Measurements from ENCODE around the gene SLC19A2. TPM values are rescaled to one million over a fixed set of nuclear protein-coding genes. Genes with fewer than 3 reads are reported as not detected.

SLC19A2 gene
- polyA plus RNA-seq, 1 donor from 2014 or later, result 45.8 TPM

DNA sequence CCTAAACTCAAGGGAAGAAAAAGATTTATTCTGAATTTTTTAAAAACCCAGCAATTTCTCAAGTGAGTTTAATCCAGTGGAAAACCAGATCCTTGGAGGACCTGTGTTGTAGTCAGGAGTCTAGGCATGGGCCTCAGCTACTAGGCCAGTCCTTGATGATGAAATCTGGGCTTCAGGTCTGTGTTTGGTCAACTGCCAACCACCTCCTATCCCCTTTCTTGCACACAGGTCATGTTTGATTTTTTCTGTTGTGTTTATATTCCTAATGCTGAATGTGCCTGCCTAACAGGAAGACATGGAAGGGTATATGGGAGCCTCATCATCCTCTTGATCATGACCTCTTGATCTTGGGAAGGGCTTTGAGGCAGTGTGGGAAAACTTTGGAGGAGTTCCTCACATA is 38.2 kb upstream of the SLC19A2 start:
- Histone ChIP-seq H3K9me3 (ENCODE audit: low read length) (no peaks in the 10 kb centered on the region), H3K79me2 (replicated peaks; ENCODE audit: insufficient read depth, low read length) (no peaks in the 10 kb centered on the region), H3K27me3 (ENCODE audit: insufficient read depth, low read depth, low read length) (no peaks in the 10 kb centered on the region), H3K36me3 (ENCODE audit: insufficient read depth, low read length) (no peaks in the 10 kb centered on the region), H4K20me1 (ENCODE audit: insufficient read depth) (no peaks in the 10 kb centered on the region), H2AFZ (ENCODE audit: low read depth, low read length) (no peak overlapping the region), H3K9ac (ENCODE audit: low read length) (no peak overlapping the region), H3K4me3 (ENCODE audit: low read length) (no peak overlapping the region), H3K9me2 (ENCODE audit: insufficient read depth, low read length) (no peaks in the 10 kb centered on the region), H3F3A (ENCODE audit: insufficient read depth, low read length, poor library complexity, severe bottlenecking) (no peaks in the 10 kb centered on the region), H3K27ac (ENCODE audit: low read length) (no peak overlapping the region), H3K4me2 (ENCODE audit: low read length) (no peak overlapping the region)
- TF ChIP-seq EZH2 (IDR thresholded peaks at IDR 0.05; ENCODE audit: borderline replicate concordance, insufficient read depth, low read length, poor library complexity, severe bottlenecking), result no peak
- TF ChIP-seq TAF1 (IDR thresholded peaks at IDR 0.05; ENCODE audit: low read depth), result no peak
- no peak for TF ChIP-seq EP300 (conservative IDR thresholded peaks at IDR 0.05; ENCODE audit: poor library complexity, severe bottlenecking)
- no peak for TF ChIP-seq SMC3 (conservative IDR thresholded peaks at IDR 0.05; ENCODE audit: poor library complexity)
- TF ChIP-seq, protein P1, sequence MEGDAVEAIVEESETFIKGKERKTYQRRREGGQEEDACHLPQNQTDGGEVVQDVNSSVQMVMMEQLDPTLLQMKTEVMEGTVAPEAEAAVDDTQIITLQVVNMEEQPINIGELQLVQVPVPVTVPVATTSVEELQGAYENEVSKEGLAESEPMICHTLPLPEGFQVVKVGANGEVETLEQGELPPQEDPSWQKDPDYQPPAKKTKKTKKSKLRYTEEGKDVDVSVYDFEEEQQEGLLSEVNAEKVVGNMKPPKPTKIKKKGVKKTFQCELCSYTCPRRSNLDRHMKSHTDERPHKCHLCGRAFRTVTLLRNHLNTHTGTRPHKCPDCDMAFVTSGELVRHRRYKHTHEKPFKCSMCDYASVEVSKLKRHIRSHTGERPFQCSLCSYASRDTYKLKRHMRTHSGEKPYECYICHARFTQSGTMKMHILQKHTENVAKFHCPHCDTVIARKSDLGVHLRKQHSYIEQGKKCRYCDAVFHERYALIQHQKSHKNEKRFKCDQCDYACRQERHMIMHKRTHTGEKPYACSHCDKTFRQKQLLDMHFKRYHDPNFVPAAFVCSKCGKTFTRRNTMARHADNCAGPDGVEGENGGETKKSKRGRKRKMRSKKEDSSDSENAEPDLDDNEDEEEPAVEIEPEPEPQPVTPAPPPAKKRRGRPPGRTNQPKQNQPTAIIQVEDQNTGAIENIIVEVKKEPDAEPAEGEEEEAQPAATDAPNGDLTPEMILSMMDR (IDR thresholded peaks at IDR 0.05; ENCODE audit: poor library complexity, severe bottlenecking), result no peak
- TF ChIP-seq, protein P2, sequence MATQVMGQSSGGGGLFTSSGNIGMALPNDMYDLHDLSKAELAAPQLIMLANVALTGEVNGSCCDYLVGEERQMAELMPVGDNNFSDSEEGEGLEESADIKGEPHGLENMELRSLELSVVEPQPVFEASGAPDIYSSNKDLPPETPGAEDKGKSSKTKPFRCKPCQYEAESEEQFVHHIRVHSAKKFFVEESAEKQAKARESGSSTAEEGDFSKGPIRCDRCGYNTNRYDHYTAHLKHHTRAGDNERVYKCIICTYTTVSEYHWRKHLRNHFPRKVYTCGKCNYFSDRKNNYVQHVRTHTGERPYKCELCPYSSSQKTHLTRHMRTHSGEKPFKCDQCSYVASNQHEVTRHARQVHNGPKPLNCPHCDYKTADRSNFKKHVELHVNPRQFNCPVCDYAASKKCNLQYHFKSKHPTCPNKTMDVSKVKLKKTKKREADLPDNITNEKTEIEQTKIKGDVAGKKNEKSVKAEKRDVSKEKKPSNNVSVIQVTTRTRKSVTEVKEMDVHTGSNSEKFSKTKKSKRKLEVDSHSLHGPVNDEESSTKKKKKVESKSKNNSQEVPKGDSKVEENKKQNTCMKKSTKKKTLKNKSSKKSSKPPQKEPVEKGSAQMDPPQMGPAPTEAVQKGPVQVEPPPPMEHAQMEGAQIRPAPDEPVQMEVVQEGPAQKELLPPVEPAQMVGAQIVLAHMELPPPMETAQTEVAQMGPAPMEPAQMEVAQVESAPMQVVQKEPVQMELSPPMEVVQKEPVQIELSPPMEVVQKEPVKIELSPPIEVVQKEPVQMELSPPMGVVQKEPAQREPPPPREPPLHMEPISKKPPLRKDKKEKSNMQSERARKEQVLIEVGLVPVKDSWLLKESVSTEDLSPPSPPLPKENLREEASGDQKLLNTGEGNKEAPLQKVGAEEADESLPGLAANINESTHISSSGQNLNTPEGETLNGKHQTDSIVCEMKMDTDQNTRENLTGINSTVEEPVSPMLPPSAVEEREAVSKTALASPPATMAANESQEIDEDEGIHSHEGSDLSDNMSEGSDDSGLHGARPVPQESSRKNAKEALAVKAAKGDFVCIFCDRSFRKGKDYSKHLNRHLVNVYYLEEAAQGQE (IDR thresholded peaks at IDR 0.05; ENCODE audit: borderline replicate concordance), result no peak
- no peak for TF ChIP-seq POLR2AphosphoS5 (IDR thresholded peaks at IDR 0.05)
- no peak for TF ChIP-seq RAD21 (conservative IDR thresholded peaks at IDR 0.05)

DNA sequence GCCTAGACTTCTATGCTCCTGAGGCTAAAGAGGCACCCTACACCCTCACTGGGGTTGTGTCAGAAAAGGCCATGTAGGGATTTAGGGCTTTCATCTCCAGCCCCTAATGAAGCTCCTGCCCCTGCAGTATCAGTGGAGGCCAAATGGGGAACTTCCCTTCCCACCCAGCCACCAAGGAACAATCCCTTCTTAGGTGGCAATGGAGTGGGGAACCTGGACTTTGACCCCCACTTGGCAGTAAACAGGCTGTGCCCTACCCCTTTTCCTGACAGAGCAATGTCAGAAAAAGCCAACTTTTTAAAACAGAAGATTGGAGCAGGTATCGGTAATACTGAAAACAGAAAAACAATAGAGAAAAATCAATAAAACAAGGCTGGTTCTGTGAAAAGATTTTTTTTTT is 35.5 kb upstream of the SLC19A2 start:
- Histone ChIP-seq H3K79me2 (replicated peaks; ENCODE audit: insufficient read depth, low read length) (no peaks in the 10 kb centered on the region), H2AFZ (ENCODE audit: low read depth, low read length) (no peak overlapping the region), H3K4me3 (ENCODE audit: low read length) (no peak overlapping the region), H4K20me1 (ENCODE audit: insufficient read depth) (no peaks in the 10 kb centered on the region), H3K27ac (ENCODE audit: low read length) (no peak overlapping the region), H3K9me3 (ENCODE audit: low read length) (no peaks in the 10 kb centered on the region), H3K4me2 (ENCODE audit: low read length) (no peak overlapping the region), H3K9me2 (ENCODE audit: insufficient read depth, low read length) (no peaks in the 10 kb centered on the region), H3F3A (ENCODE audit: insufficient read depth, low read length, poor library complexity, severe bottlenecking) (no peaks in the 10 kb centered on the region), H3K36me3 (ENCODE audit: insufficient read depth, low read length) (no peaks in the 10 kb centered on the region), H3K27me3 (ENCODE audit: insufficient read depth, low read depth, low read length) (no peaks in the 10 kb centered on the region), H3K9ac (ENCODE audit: low read length) (no peak overlapping the region)
- TF ChIP-seq TAF1 (IDR thresholded peaks at IDR 0.05; ENCODE audit: low read depth) (no peak), RAD21 (conservative IDR thresholded peaks at IDR 0.05) (no peak), MXI1 (conservative IDR thresholded peaks at IDR 0.05; ENCODE audit: poor library complexity, severe bottlenecking) (no peak), POLR2AphosphoS5 (IDR thresholded peaks at IDR 0.05) (no peak), EZH2 (IDR thresholded peaks at IDR 0.05; ENCODE audit: borderline replicate concordance, insufficient read depth, low read length, poor library complexity, severe bottlenecking) (no peak), EP300 (conservative IDR thresholded peaks at IDR 0.05; ENCODE audit: poor library complexity, severe bottlenecking) (no peak), SMC3 (conservative IDR thresholded peaks at IDR 0.05; ENCODE audit: poor library complexity) (no peak)
- TF ChIP-seq, protein P1 (IDR thresholded peaks at IDR 0.05; ENCODE audit: poor library complexity, severe bottlenecking), result no peak
- TF ChIP-seq, protein P2 (IDR thresholded peaks at IDR 0.05; ENCODE audit: borderline replicate concordance), result no peak
